Bronchial epithelial cell (primary cell): ENCODE measurements around the gene FAM193A. TPM values are rescaled to one million over a fixed set of nuclear protein-coding genes. Genes with fewer than 3 reads are reported as not detected.
A peak's percentile ranks its signal among the peaks of the same experiment; 100 is the strongest.
"Not testable (repeated sequence)": the region's sequence is repeated elsewhere in the genome, so short reads cannot be mapped to it uniquely, and the experiment has no call there.

Experiments
- DNase-seq: peaks from one replicate; pipeline ENCODE4 v3.0.0-alpha.2; 2010; ENCODE audit warnings: low read depth
- FAIRE-seq: peaks from 2 replicates; lab custom pipeline; 2011; peaks lifted over from hg19 to GRCh38; lab: Jason Lieb, UNC
- H3K27me3 ChIP-seq: 2 replicates; pipeline ENCODE4 v1.5.1; 2011; ENCODE audit warnings: low read length; ENCODE audit not compliant: control insufficient read depth, insufficient read depth
- H3K36me3 ChIP-seq: 2 replicates; pipeline ENCODE4 v1.5.1; 2011; ENCODE audit warnings: low read length; ENCODE audit not compliant: control insufficient read depth, insufficient read depth
- H3K4me3 ChIP-seq: 2 replicates; pipeline ENCODE4 v1.5.1; 2011; ENCODE audit warnings: mild to moderate bottlenecking, low read depth, low read length, control low read depth
- CTCF ChIP-seq: IDR thresholded peaks from 2 replicates; pipeline ENCODE4 v1.5.1; 2011; ENCODE audit warnings: mild to moderate bottlenecking, moderate library complexity, low read length, control low read depth, inconsistent platforms; ENCODE audit not compliant: insufficient read depth, severe bottlenecking
- total RNA-seq: library from RNA; depleted of rRNA; stranded (reverse); fragments of >200 nt; gene quantifications from 2 replicates; pipeline ENCODE4 v1.2.1, GENCODE V29; 2014

The FAM193A gene
- total RNA-seq, 1 donor from 2014 or later, result 6.6 TPM

- no peaks in the 10 kb centered on the region for H3K27me3 ChIP-seq
- TF ChIP-seq CTCF, result no peak
- FAIRE-seq, result no peak
- H3K4me3 ChIP-seq, result no peak overlapping the region
- DNase-seq, result peak; percentile 85
- no peaks in the 10 kb centered on the region for H3K36me3 ChIP-seq
Observed at GRCh38 chr4:2583517-2583916, 47.1 kb downstream of the FAM193A start.

- no peak overlapping the region for H3K4me3 ChIP-seq
- DNase-seq, result no peak
- TF ChIP-seq CTCF, result no peak
- H3K27me3 ChIP-seq, result no peaks in the 10 kb centered on the region
- no peak for FAIRE-seq
- H3K36me3 ChIP-seq, result no peaks in the 10 kb centered on the region
Observed at GRCh38 chr4:2586502-2586901, 50.1 kb downstream of the FAM193A start.

GRCh38 chr4:2587213-2587823 is 50.9 kb downstream of the FAM193A start:
- no peaks in the 10 kb centered on the region for H3K27me3 ChIP-seq
- no peak for TF ChIP-seq CTCF
- DNase-seq (no peak), FAIRE-seq (no peak)
- no peak overlapping the region for H3K4me3 ChIP-seq
- no peaks in the 10 kb centered on the region for H3K36me3 ChIP-seq

GRCh38 chr4:2588259-2588658 is 51.8 kb downstream of the FAM193A start:
- FAIRE-seq, result no peak

GRCh38 chr4:2591189-2591588 is 54.7 kb downstream of the FAM193A start:
- no peak overlapping the region for H3K4me3 ChIP-seq
- no peak for FAIRE-seq
- H3K27me3 ChIP-seq, result no peaks in the 10 kb centered on the region
- TF ChIP-seq CTCF, result no peak
- peaks cover 2% of the 10 kb centered on the region for H3K36me3 ChIP-seq
- no peak for DNase-seq

More at GRCh38 chr4:2588259-2588658, 51.8 kb downstream of the FAM193A start:
- H3K27me3 ChIP-seq, result no peaks in the 10 kb centered on the region
- no peaks in the 10 kb centered on the region for H3K36me3 ChIP-seq
- no peak overlapping the region for H3K4me3 ChIP-seq
- no peak for TF ChIP-seq CTCF
- no peak for DNase-seq

GRCh38 chr4:2592014-2592413 is 55.6 kb downstream of the FAM193A start:
- not testable (repeated sequence) for H3K27me3 ChIP-seq, DNase-seq, FAIRE-seq

More at GRCh38 chr4:2592014-2592413, 55.6 kb downstream of the FAM193A start:
- not testable (repeated sequence) for H3K4me3 ChIP-seq, H3K36me3 ChIP-seq
